ENCODE results near the gene MSI2. TPM values are rescaled to one million over a fixed set of nuclear protein-coding genes. Genes with fewer than 3 reads are reported as not detected.

Gene MSI2
- total RNA-seq, 1 donor from 2014 or later = 21.1 TPM

GRCh38 chr17:57465610-57466009 lies 209.3 kb downstream of the MSI2 start:
- DNase-seq (ENCODE audit: low read depth) (no peak), FAIRE-seq (no peak)
- no peaks in the 10 kb centered on the region for H3K36me3 ChIP-seq (ENCODE audit: control insufficient read depth, insufficient read depth, low read length)
- no peak for TF ChIP-seq CTCF (IDR thresholded peaks at IDR 0.05; ENCODE audit: insufficient read depth, low read length, severe bottlenecking)
- no peak overlapping the region for H3K4me3 ChIP-seq (ENCODE audit: low read depth, low read length)
- H3K27me3 ChIP-seq (ENCODE audit: control insufficient read depth, insufficient read depth, low read length) = no peaks in the 10 kb centered on the region

GRCh38 chr17:57466017-57466471 lies 209.7 kb downstream of the MSI2 start:
- no peak for TF ChIP-seq CTCF (IDR thresholded peaks at IDR 0.05; ENCODE audit: insufficient read depth, low read length, severe bottlenecking)
- H3K4me3 ChIP-seq (ENCODE audit: low read depth, low read length) = no peak overlapping the region

GRCh38 chr17:57466521-57466920 lies 210.2 kb downstream of the MSI2 start:
- Histone ChIP-seq H3K36me3 (ENCODE audit: control insufficient read depth, insufficient read depth, low read length) (no peaks in the 10 kb centered on the region), H3K4me3 (ENCODE audit: low read depth, low read length) (no peak overlapping the region), H3K27me3 (ENCODE audit: control insufficient read depth, insufficient read depth, low read length) (no peaks in the 10 kb centered on the region)
- no peak for TF ChIP-seq CTCF (IDR thresholded peaks at IDR 0.05; ENCODE audit: insufficient read depth, low read length, severe bottlenecking)
- DNase-seq (ENCODE audit: low read depth) = no peak
- FAIRE-seq = no peak

More at GRCh38 chr17:57466017-57466471, 209.7 kb downstream of the MSI2 start:
- H3K36me3 ChIP-seq (ENCODE audit: control insufficient read depth, insufficient read depth, low read length) = no peaks in the 10 kb centered on the region
- FAIRE-seq = no peak
- no peaks in the 10 kb centered on the region for H3K27me3 ChIP-seq (ENCODE audit: control insufficient read depth, insufficient read depth, low read length)
- DNase-seq (ENCODE audit: low read depth) = no peak

GRCh38 chr17:57467226-57467625 lies 210.9 kb downstream of the MSI2 start:
- H3K36me3 ChIP-seq (ENCODE audit: control insufficient read depth, insufficient read depth, low read length) = no peaks in the 10 kb centered on the region
- H3K4me3 ChIP-seq (ENCODE audit: low read depth, low read length) = no peak overlapping the region
- no peak for TF ChIP-seq CTCF (IDR thresholded peaks at IDR 0.05; ENCODE audit: insufficient read depth, low read length, severe bottlenecking)
- H3K27me3 ChIP-seq (ENCODE audit: control insufficient read depth, insufficient read depth, low read length) = no peaks in the 10 kb centered on the region
- FAIRE-seq = no peak
- no peak for DNase-seq (ENCODE audit: low read depth)

- DNase-seq (ENCODE audit: low read depth) (no peak), FAIRE-seq (no peak)
- no peak for TF ChIP-seq CTCF (IDR thresholded peaks at IDR 0.05; ENCODE audit: insufficient read depth, low read length, severe bottlenecking)
- no peaks in the 10 kb centered on the region for H3K27me3 ChIP-seq (ENCODE audit: control insufficient read depth, insufficient read depth, low read length)
- no peaks in the 10 kb centered on the region for H3K36me3 ChIP-seq (ENCODE audit: control insufficient read depth, insufficient read depth, low read length)
- no peak overlapping the region for H3K4me3 ChIP-seq (ENCODE audit: low read depth, low read length)
Observed at GRCh38 chr17:57467801-57468200, 211.5 kb downstream of the MSI2 start.

Data from bronchial epithelial cell (primary cell).